HL-60/S4 (cell line): Measurements from ENCODE around the gene SLC13A4.
"Not testable (repeated sequence)": the region's sequence is repeated elsewhere in the genome, so short reads cannot be mapped to it uniquely, and the experiment has no call there.

Experiments used
- in situ Hi-C: fragments of 300-500 bp; cut with MboI; formaldehyde crosslinking; loops from 2 replicates; pipeline ENCODE4 v1.14.3; 2022; ENCODE audit warnings: low sequenced_read_pairs

The SLC13A4 gene

DNA sequence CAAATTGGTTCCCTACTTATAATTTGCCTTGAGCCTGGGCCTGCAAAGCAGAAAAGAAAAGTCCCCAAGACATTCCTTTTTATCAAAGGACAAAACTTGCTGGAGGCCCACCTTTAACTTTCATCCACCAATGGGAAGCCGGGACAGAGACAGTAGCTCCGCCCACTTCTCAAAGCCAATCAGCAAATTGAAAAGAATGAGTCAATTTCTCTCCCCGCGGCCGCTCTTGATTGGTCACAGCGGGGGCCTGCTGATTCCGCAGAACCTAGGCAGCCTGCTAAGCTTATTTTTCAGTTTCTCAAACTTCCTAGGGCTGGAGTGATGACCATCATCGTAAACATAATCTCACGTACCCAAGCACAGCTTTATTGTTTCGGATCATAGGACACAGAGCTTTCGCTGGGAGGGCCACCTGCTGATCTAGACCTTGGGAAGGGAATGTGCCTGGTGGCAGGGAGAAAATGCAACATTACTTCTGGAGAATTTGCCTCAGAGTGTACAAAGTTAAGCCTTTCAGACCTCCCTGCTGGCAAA is at the start of gene SLC13A4:
Gene SLC13A4, minus strand, starts transcription at position 51 of the 534 bp plus-strand sequence. CDS start 690 bp downstream, outside the sequence.
- in situ Hi-C loops: no loop called here

GRCh38 chr7:135775915-135776314 is 47.9 kb upstream of the SLC13A4 start:
- in situ Hi-C loops: not testable (repeated sequence)

GRCh38 chr7:135775230-135775629 is 47.2 kb upstream of the SLC13A4 start:
- in situ Hi-C loops: no loop called here

DNA sequence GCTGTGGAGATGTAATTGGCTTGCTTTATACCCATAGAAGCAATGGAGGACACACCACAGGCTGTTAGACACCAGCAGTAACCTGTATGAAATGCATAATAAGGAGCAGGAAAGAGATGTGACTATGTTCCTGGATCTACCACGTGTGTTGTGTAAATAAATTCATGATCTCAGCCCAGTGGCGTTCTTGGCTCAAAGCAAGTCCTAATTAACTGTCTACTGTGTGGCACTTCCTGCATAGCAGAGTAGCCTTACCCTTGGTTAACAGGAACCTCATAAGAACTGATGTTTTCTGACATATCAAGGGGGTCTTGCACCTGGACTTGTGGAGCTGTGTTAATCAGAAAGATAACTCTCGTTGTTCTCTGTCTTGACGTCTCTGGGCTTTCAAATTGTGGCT is 46.3 kb upstream of the SLC13A4 start:
- in situ Hi-C loops: no loop called here

GRCh38 chr7:135773464-135773863 is 45.5 kb upstream of the SLC13A4 start:
- in situ Hi-C loops: no loop called here

- in situ Hi-C loops: no loop called here
Observed at GRCh38 chr7:135772639-135773222, 44.7 kb upstream of the SLC13A4 start.

- in situ Hi-C loops: no loop called here
Observed at GRCh38 chr7:135771961-135772638, 44.1 kb upstream of the SLC13A4 start.

DNA sequence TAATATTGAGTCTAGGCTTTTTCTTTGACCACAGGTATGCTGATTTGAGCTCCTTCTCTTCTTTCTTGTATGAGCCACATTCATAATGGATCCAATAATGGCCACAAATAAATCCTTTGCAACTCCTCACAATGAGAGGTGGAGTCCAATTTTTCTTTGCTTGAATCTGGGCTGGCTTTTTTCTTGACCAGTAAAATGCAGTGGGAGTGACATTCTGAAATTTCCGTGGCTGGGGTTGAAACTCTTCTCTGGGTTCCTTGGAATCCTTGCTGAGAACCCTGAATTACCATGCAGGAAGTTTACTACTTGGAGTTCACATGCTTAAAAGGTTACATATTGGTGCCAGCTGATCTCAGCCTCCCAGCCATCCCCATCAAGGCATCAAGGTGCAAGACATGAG is 43.1 kb upstream of the SLC13A4 start:
- in situ Hi-C loops: no loop called here

- in situ Hi-C loops: no loop called here
Observed at GRCh38 chr7:135770139-135770710, 42.2 kb upstream of the SLC13A4 start.

- in situ Hi-C loops: no loop called here
Observed at GRCh38 chr7:135769005-135769802, 41.2 kb upstream of the SLC13A4 start.

DNA sequence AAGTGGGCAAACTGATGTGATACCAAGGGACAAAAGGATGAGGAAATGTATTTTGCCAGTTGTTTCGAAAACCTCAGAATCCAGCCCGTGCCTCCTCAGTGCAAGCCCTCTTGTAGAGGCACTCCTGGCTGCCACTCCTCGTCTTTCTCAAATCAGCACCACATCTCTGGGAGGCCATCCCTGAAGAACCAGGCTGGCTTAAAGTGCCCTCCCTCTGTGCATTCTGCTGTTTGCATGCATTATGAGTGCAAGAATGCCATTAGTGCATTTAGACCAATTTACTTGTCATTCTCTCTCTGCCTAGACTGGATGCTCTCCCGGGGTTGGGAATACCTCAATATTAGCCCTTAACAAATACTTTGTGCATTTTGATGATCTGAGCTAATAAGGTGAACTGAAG is 40.5 kb upstream of the SLC13A4 start:
- in situ Hi-C loops: no loop called here

DNA sequence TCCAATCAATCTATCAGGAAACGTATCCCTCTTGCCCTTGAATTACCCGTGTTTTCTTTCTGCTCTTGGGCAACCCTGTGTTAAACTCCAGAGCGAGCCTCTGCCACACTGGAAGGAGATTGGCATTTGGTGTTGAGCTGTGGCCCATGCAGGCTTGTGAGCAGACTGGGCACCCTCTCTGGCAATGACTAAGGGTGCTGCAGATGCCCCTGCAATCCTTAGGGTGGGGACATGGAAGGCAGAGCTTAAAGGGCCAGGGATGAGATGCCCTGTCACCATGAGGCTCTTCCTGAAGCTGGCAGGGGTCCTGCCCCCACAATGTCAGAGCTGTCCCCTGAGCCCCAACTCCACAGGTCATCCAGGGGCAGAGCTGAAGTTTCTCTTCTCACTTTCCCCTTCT is 40.1 kb upstream of the SLC13A4 start:
- in situ Hi-C loops: no loop called here

DNA sequence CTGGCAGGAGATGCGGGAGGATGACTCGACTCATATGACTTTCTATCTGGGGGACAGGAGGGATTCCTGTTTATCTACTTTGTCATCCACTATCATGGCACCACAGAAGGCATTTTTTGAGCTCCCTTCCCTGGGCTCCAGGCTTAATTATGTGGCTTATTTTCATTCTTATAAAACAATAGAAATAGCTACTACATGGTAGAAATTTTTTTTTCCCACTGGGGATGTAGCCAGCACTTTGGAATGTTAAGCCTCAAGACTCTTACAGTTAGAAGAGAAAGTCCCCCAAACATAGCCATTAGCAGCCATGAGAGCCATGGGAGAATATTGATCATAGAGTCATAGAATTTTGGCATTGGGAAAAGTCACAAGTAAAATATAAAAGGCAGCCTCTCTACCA is 35.3 kb upstream of the SLC13A4 start:
- in situ Hi-C loops: no loop called here

- in situ Hi-C loops: no loop called here
Observed at GRCh38 chr7:135761751-135762488, 33.9 kb upstream of the SLC13A4 start.

- in situ Hi-C loops: no loop called here
Observed at GRCh38 chr7:135759532-135759931, 31.5 kb upstream of the SLC13A4 start.

- in situ Hi-C loops: no loop called here
Observed at GRCh38 chr7:135758531-135758932, 30.5 kb upstream of the SLC13A4 start.

GRCh38 chr7:135757719-135758411 is 29.9 kb upstream of the SLC13A4 start:
- in situ Hi-C loops: no loop called here

DNA sequence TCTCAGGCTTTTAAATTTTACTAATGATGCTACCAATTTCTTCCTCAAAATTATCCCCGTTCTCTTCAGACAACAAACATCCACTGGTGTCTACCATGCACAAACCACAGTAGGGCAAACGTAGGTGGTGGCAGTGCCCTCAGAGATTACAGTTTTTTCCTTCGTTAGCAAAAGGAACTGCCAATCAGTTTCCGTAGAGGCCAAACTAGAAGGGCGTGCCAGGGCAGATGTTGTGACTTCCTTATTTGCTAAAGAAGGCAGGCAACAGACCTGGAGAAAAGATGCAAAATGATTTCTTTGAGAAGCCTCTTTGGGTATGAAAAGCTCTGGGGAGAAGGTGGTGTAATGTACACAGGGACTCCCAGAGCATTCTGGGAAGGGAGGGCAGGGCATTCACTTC is 28.2 kb upstream of the SLC13A4 start:
- in situ Hi-C loops: no loop called here

DNA sequence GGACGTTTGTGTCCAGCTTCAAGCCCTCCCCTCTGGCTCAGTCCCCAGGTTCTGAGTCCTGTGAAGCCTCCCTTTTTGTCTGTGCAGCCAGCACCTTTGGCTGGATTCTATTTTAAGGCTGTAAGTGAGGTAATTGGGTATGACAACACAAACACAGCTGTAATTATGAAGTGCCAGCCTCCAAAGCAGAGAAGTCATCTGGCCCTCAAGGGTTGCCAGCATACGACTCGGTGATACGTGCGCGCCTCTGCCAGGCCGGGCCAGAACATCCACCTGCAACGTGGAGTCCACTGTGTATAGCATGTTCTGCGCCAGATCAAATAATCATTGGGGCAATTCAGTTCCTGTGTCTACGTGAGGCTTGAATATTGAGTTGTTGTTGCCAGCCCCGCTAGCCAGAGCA is 27.4 kb upstream of the SLC13A4 start:
- in situ Hi-C loops: no loop called here
